SK-N-SH treated with all-trans-retinoic acid at 6 μM for 48 hours (cell line): ENCODE measurements around the gene LYPD4.
A peak's percentile ranks its signal among the peaks of the same experiment; 100 is the strongest.

ENCODE experiments used
- ATAC-seq: fragments of 200-7000 bp; cut with Tn5 transposase; 3 replicates; pipeline ENCODE4 v1.9.1; 2020; ENCODE audit warnings: mild to moderate bottlenecking, moderate library complexity
- BACH2 ChIP-seq: fragments of 250-450 bp; sonication (Bioruptor Pico); IDR thresholded peaks from 2 replicates; pipeline ENCODE4 v1.9.0; 2021; ENCODE audit warnings: mild to moderate bottlenecking, borderline replicate concordance
- CSDC2 ChIP-seq: fragments of 250-450 bp; sonication (Bioruptor Pico); IDR thresholded peaks from 2 replicates; pipeline ENCODE4 v1.5.0; 2020; ENCODE audit warnings: mild to moderate bottlenecking, moderate library complexity
- ESRRG ChIP-seq: fragments of 250-450 bp; sonication (Bioruptor Pico); IDR thresholded peaks from 2 replicates; pipeline ENCODE4 v1.6.1; 2021; ENCODE audit warnings: mild to moderate bottlenecking
- GLIS3 ChIP-seq: fragments of 250-450 bp; sonication (Bioruptor Pico); IDR thresholded peaks from 2 replicates; pipeline ENCODE4 v1.5.0; 2020; ENCODE audit warnings: mild to moderate bottlenecking, moderate library complexity
- RARB ChIP-seq: fragments of 250-450 bp; sonication (Bioruptor Pico); IDR thresholded peaks from 2 replicates; pipeline ENCODE4 v1.8.0; 2021; ENCODE audit warnings: mild to moderate bottlenecking, moderate library complexity
- SNAI2 ChIP-seq: fragments of 250-450 bp; sonication (Bioruptor Pico); IDR thresholded peaks from 2 replicates; pipeline ENCODE4 v1.5.0; 2020; ENCODE audit warnings: mild to moderate bottlenecking, moderate library complexity
- TOX ChIP-seq: fragments of 250-450 bp; sonication (Bioruptor Pico); IDR thresholded peaks from 2 replicates; pipeline ENCODE4 v1.8.0; 2021; ENCODE audit warnings: mild to moderate bottlenecking, moderate library complexity, borderline replicate concordance
- ZC3H10 ChIP-seq: fragments of 250-450 bp; sonication (Bioruptor Pico); IDR thresholded peaks from 2 replicates; pipeline ENCODE4 v1.5.1; 2021; ENCODE audit warnings: mild to moderate bottlenecking, moderate library complexity
- ZFP3 ChIP-seq: fragments of 250-450 bp; sonication (Bioruptor Pico); IDR thresholded peaks from 2 replicates; pipeline ENCODE4 v1.5.0; 2020; ENCODE audit warnings: mild to moderate bottlenecking, moderate library complexity
- ZNF70 ChIP-seq: fragments of 450-650 bp; formaldehyde crosslinking; IDR thresholded peaks from 2 replicates; pipeline ENCODE4 v1.5.0; 2020; ENCODE audit warnings: mild to moderate bottlenecking, moderate library complexity
- ZNF8 ChIP-seq: fragments of 450-650 bp; formaldehyde crosslinking; IDR thresholded peaks from 2 replicates; pipeline ENCODE4 v1.5.0; 2020; ENCODE audit warnings: mild to moderate bottlenecking, moderate library complexity
- TF ChIP-seq, protein P1 (sequence below): fragments of 250-450 bp; sonication (Bioruptor Pico); IDR thresholded peaks from 2 replicates; pipeline ENCODE4 v1.5.0; 2020; ENCODE audit warnings: mild to moderate bottlenecking, moderate library complexity
- TF ChIP-seq, protein P2 (sequence below): fragments of 250-450 bp; sonication (Bioruptor Pico); IDR thresholded peaks from 2 replicates; pipeline ENCODE4 v1.8.0; 2020; ENCODE audit warnings: mild to moderate bottlenecking, moderate library complexity, borderline replicate concordance
- TF ChIP-seq, protein P3 (sequence below): fragments of 250-450 bp; sonication (Bioruptor Pico); IDR thresholded peaks from 2 replicates; pipeline ENCODE4 v1.5.1; 2020; ENCODE audit warnings: low read depth, mild to moderate bottlenecking, moderate library complexity
- TF ChIP-seq, protein P4 (sequence below): fragments of 250-450 bp; sonication (Bioruptor Pico); IDR thresholded peaks from 2 replicates; pipeline ENCODE4 v1.5.1; 2021; ENCODE audit warnings: mild to moderate bottlenecking, moderate library complexity
- TF ChIP-seq, protein P5 (sequence below): fragments of 250-450 bp; sonication (Bioruptor Pico); IDR thresholded peaks from 2 replicates; pipeline ENCODE4 v1.8.0; 2021; ENCODE audit warnings: low read depth, mild to moderate bottlenecking, moderate library complexity, borderline replicate concordance

The LYPD4 gene

DNA sequence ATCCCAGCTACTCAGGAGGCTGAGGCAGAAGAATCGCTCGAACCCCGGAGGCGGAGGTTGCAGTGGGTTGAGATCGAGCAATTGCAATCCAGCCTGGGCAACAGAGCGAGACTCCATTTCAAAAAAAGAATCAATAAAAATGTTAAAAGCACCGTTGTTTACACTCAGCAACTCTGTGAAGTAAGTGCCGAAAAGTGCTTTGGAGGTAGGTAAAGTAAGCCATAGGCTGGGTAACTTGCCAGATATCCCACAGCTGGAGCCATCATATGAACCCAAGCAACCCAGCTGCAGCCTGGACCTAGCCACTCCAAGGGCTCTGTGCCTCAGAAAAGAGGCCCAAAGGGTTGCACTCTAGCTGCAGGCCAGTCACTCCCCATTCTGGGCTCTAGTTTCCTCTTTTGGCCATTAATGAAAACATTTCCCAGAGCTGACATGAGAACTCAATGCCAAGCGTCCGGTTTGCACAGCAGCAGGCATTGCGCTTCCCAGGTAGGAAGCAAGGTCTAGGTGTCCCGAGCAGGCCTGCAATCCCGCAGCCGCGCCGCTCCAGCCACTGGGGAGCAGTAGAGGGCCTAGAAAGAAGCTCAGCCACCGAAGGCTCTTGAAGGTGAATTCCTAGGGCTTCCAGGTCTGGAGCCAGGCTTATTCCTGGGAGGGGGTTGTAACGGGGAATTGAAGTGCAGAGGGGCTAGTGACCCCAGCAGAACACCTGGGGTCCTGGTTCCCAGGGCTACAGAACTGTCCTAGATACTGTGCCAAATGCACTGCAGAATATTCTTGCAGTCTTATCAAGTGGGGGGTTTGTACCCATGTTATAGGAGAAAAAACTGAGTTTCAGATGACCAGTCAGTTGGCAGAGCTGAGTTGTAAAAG is 28.5 kb upstream of the LYPD4 start:
- no peak for TF ChIP-seq CSDC2
- TF ChIP-seq, protein P1, sequence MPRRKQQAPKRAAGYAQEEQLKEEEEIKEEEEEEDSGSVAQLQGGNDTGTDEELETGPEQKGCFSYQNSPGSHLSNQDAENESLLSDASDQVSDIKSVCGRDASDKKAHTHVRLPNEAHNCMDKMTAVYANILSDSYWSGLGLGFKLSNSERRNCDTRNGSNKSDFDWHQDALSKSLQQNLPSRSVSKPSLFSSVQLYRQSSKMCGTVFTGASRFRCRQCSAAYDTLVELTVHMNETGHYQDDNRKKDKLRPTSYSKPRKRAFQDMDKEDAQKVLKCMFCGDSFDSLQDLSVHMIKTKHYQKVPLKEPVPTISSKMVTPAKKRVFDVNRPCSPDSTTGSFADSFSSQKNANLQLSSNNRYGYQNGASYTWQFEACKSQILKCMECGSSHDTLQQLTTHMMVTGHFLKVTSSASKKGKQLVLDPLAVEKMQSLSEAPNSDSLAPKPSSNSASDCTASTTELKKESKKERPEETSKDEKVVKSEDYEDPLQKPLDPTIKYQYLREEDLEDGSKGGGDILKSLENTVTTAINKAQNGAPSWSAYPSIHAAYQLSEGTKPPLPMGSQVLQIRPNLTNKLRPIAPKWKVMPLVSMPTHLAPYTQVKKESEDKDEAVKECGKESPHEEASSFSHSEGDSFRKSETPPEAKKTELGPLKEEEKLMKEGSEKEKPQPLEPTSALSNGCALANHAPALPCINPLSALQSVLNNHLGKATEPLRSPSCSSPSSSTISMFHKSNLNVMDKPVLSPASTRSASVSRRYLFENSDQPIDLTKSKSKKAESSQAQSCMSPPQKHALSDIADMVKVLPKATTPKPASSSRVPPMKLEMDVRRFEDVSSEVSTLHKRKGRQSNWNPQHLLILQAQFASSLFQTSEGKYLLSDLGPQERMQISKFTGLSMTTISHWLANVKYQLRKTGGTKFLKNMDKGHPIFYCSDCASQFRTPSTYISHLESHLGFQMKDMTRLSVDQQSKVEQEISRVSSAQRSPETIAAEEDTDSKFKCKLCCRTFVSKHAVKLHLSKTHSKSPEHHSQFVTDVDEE (CRISPR knock-in tag) = no peak
- no peak for TF ChIP-seq ESRRG (CRISPR knock-in tag)
- TF ChIP-seq, protein P2, sequence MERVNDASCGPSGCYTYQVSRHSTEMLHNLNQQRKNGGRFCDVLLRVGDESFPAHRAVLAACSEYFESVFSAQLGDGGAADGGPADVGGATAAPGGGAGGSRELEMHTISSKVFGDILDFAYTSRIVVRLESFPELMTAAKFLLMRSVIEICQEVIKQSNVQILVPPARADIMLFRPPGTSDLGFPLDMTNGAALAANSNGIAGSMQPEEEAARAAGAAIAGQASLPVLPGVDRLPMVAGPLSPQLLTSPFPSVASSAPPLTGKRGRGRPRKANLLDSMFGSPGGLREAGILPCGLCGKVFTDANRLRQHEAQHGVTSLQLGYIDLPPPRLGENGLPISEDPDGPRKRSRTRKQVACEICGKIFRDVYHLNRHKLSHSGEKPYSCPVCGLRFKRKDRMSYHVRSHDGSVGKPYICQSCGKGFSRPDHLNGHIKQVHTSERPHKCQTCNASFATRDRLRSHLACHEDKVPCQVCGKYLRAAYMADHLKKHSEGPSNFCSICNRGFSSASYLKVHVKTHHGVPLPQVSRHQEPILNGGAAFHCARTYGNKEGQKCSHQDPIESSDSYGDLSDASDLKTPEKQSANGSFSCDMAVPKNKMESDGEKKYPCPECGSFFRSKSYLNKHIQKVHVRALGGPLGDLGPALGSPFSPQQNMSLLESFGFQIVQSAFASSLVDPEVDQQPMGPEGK (CRISPR knock-in tag) = peak; percentile 68; the same call in 1 of the 2 replicates
- TF ChIP-seq TOX (CRISPR knock-in tag) = peak; percentile 34; the same call in 1 of the 2 replicates
- TF ChIP-seq RARB (CRISPR knock-in tag) = no peak
- peak; percentile 58 for TF ChIP-seq GLIS3 (CRISPR knock-in tag)
- TF ChIP-seq, protein P3, sequence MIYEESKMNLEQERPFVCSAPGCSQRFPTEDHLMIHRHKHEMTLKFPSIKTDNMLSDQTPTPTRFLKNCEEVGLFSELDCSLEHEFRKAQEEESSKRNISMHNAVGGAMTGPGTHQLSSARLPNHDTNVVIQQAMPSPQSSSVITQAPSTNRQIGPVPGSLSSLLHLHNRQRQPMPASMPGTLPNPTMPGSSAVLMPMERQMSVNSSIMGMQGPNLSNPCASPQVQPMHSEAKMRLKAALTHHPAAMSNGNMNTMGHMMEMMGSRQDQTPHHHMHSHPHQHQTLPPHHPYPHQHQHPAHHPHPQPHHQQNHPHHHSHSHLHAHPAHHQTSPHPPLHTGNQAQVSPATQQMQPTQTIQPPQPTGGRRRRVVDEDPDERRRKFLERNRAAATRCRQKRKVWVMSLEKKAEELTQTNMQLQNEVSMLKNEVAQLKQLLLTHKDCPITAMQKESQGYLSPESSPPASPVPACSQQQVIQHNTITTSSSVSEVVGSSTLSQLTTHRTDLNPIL (CRISPR knock-in tag) = no peak
- TF ChIP-seq ZNF70 (CRISPR knock-in tag) = no peak
- ATAC-seq = peak; percentile 79

DNA sequence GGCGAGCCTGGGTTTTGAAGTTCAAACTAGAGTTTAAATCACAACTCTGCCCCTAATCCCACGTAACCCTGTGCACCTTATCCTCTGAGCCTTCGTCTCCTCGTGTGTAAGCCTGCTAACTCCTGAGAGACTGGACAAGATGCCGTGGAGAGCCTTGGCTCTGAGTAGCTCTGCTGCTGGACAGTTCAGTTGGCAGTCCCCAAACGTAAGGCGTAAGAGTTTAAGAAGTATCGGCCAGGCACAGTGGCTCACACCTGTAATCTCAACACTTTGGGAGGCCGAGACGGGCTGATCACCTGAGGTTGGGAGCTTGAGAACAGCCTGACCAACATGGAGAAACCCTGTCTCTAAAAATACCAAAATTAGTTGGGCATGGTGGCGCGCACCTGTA is 27.9 kb upstream of the LYPD4 start:
- TF ChIP-seq ESRRG (CRISPR knock-in tag) (no peak), ZFP3 (CRISPR knock-in tag) (peak; percentile 95), ZNF8 (CRISPR knock-in tag) (no peak)
- TF ChIP-seq, protein P2 (CRISPR knock-in tag) = 0 out of 2 replicates have a peak, but pooled peaks have one; percentile 8
- peak; percentile 1; the same call in 1 of the 3 replicates for ATAC-seq

DNA sequence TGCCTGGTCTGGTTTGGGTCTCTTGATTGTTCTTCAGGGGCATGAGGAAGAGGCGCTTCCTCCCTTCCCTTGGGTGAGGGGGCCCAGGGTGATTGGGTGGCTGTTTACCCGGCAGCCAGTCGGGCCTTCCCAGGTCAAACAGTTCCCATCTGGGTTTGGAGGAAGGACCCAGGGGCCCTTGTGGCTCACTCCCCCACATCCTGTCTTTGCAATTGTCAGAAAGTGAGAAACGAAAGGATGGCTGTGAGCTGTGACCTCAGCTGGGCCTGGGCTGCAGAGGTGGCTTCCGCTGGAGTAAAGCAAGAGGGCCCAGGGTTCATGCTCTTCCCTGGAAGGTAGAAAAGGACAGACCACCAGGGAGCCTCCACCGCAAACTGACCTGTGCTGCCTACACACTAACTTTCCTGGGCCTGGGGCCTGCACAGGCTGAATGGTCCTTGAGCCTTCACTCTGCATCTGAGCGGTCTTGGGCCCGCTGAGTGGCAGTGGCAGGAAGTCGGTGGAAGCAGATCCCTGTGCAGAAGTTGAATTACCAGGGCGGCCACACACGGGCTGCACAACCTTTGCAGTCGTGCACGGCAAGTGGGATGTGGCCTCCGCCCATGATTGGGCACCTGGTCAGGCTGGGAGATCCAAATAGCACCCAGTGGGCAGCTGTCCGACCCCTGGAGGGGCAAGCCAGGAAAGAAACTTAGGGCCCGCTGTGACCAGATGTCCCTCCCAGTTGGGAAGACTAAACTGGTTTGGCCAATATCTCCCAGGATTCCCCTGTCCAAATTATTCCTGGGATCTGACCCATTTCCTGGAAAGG is 27.3 kb upstream of the LYPD4 start:
- ATAC-seq = 0 out of 3 replicates have a peak, but pooled peaks have one; percentile 1
- TF ChIP-seq SNAI2 (CRISPR knock-in tag) (no peak), ZNF70 (CRISPR knock-in tag) (no peak), ZC3H10 (CRISPR knock-in tag) (no peak), ESRRG (CRISPR knock-in tag) (peak; percentile 13; the same call in 1 of the 2 replicates), BACH2 (CRISPR knock-in tag) (no peak), GLIS3 (CRISPR knock-in tag) (peak; percentile 48; the same call in 1 of the 2 replicates)
- TF ChIP-seq, protein P3 (CRISPR knock-in tag) = peak; percentile 14; the same call in 1 of the 2 replicates
- TF ChIP-seq, protein P4, sequence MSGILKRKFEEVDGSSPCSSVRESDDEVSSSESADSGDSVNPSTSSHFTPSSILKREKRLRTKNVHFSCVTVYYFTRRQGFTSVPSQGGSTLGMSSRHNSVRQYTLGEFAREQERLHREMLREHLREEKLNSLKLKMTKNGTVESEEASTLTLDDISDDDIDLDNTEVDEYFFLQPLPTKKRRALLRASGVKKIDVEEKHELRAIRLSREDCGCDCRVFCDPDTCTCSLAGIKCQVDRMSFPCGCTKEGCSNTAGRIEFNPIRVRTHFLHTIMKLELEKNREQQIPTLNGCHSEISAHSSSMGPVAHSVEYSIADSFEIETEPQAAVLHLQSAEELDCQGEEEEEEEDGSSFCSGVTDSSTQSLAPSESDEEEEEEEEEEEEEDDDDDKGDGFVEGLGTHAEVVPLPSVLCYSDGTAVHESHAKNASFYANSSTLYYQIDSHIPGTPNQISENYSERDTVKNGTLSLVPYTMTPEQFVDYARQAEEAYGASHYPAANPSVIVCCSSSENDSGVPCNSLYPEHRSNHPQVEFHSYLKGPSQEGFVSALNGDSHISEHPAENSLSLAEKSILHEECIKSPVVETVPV (CRISPR knock-in tag) = peak; percentile 80; the same call in 1 of the 2 replicates
- TF ChIP-seq, protein P1 (CRISPR knock-in tag) = no peak
- TF ChIP-seq, protein P5, sequence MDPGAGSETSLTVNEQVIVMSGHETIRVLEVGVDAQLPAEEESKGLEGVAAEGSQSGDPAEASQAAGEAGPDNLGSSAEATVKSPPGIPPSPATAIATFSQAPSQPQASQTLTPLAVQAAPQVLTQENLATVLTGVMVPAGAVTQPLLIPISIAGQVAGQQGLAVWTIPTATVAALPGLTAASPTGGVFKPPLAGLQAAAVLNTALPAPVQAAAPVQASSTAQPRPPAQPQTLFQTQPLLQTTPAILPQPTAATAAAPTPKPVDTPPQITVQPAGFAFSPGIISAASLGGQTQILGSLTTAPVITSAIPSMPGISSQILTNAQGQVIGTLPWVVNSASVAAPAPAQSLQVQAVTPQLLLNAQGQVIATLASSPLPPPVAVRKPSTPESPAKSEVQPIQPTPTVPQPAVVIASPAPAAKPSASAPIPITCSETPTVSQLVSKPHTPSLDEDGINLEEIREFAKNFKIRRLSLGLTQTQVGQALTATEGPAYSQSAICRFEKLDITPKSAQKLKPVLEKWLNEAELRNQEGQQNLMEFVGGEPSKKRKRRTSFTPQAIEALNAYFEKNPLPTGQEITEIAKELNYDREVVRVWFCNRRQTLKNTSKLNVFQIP (CRISPR knock-in tag) = no peak
